GM18498 (cell line): Measurements from ENCODE around the gene TUFT1.
A peak's percentile ranks its signal among the peaks of the same experiment; 100 is the strongest.
"Not testable (repeated sequence)": the region's sequence is repeated elsewhere in the genome, so short reads cannot be mapped to it uniquely, and the experiment has no call there.

Experiments
- ATAC-seq: cut with Tn5 transposase; IDR thresholded peaks from one replicate; pipeline ENCODE4 v1.9.1; 2021; ENCODE audit warnings: mild to moderate bottlenecking, moderate library complexity; ENCODE audit not compliant: unreplicated experiment

The TUFT1 gene

GRCh38 chr1:151578941-151579340, 38.8 kb downstream of the TUFT1 start:
- no peak for ATAC-seq

- no peak for ATAC-seq
These were observed 39.5 kb downstream of the TUFT1 start for GRCh38 chr1:151579436-151580225.

- no peak for ATAC-seq
These were observed 41.3 kb downstream of the TUFT1 start for GRCh38 chr1:151581451-151581850.

- no peak for ATAC-seq
These were observed 41.8 kb downstream of the TUFT1 start for GRCh38 chr1:151581921-151582320.

- no peak for ATAC-seq
These were observed 43.7 kb downstream of the TUFT1 start for GRCh38 chr1:151583796-151584195.

GRCh38 chr1:151584278-151584677, 44.2 kb downstream of the TUFT1 start:
- ATAC-seq = no peak

GRCh38 chr1:151584780-151585179, 44.7 kb downstream of the TUFT1 start:
- ATAC-seq = no peak

- ATAC-seq = no peak
These were observed 45.5 kb downstream of the TUFT1 start for GRCh38 chr1:151585622-151586021.

- ATAC-seq = no peak
These were observed 50.9 kb downstream of the TUFT1 start for GRCh38 chr1:151590961-151591360.

- ATAC-seq = no peak
These were observed 53.6 kb downstream of the TUFT1 start for GRCh38 chr1:151593730-151594129.

GRCh38 chr1:151594143-151594625, 54.1 kb downstream of the TUFT1 start:
- peak; percentile 65 for ATAC-seq

- no peak for ATAC-seq
These were observed 56.3 kb downstream of the TUFT1 start for GRCh38 chr1:151596166-151596953.

- ATAC-seq = not testable (repeated sequence)
These were observed 62.4 kb downstream of the TUFT1 start for GRCh38 chr1:151602550-151602949.

GRCh38 chr1:151604291-151604690, 64.2 kb downstream of the TUFT1 start:
- no peak for ATAC-seq

- no peak for ATAC-seq
These were observed 66.3 kb downstream of the TUFT1 start for GRCh38 chr1:151606384-151606783.

- ATAC-seq = no peak
These were observed 66.7 kb downstream of the TUFT1 start for GRCh38 chr1:151606857-151607256.

GRCh38 chr1:151610142-151610541, 70.0 kb downstream of the TUFT1 start:
- no peak for ATAC-seq

- ATAC-seq = no peak
These were observed 71.2 kb downstream of the TUFT1 start for GRCh38 chr1:151611288-151611790.

- ATAC-seq = peak; percentile 90
These were observed 71.9 kb downstream of the TUFT1 start, which contains the start of gene SNX27 for GRCh38 chr1:151611832-151612500. Gene SNX27, plus strand, starts transcription at chr1:151612050. Its CDS starts 152 bp downstream, at chr1:151612202.

GRCh38 chr1:151612501-151613281, 72.6 kb downstream of the TUFT1 start:
- ATAC-seq = no peak
